Hepatocyte (in vitro differentiated cells): ENCODE results near the gene HOXC4. TPM values are rescaled to one million over a fixed set of nuclear protein-coding genes. Genes with fewer than 3 reads are reported as not detected.
A peak's percentile ranks its signal among the peaks of the same experiment; 100 is the strongest.

Source experiments
- DNase-seq: peaks from one replicate; pipeline ENCODE4 v3.0.0-alpha.2; 2016; ENCODE audit warnings: low spot score
- H2AFZ ChIP-seq: fragments of 200-600 bp; sonication (generic); 2 replicates; pipeline ENCODE4 v1.6.0; 2016; ENCODE audit warnings: antibody characterized with exemption, mild to moderate bottlenecking
- H3K27ac ChIP-seq: fragments of 200-600 bp; sonication (generic); 2 replicates; pipeline ENCODE4 v1.5.1; 2016; ENCODE audit warnings: mild to moderate bottlenecking
- H3K27me3 ChIP-seq: fragments of 200-600 bp; sonication (generic); 2 replicates; pipeline ENCODE4 v1.6.1; 2016
- H3K36me3 ChIP-seq: fragments of 200-600 bp; sonication (generic); replicated peaks from 2 replicates; pipeline ENCODE4 v1.5.1; 2016; ENCODE audit warnings: low read depth; ENCODE audit not compliant: insufficient read depth
- H3K4me1 ChIP-seq: fragments of 200-600 bp; sonication (generic); 2 replicates; pipeline ENCODE4 v1.5.1; 2016; ENCODE audit warnings: mild to moderate bottlenecking, moderate library complexity; ENCODE audit not compliant: insufficient read depth
- H3K4me2 ChIP-seq: fragments of 200-600 bp; sonication (generic); 2 replicates; pipeline ENCODE4 v1.6.0; 2016
- H3K4me3 ChIP-seq: fragments of 200-600 bp; sonication (generic); 2 replicates; pipeline ENCODE4 v1.5.1; 2016; ENCODE audit warnings: mild to moderate bottlenecking
- H3K79me2 ChIP-seq: fragments of 200-600 bp; sonication (generic); 2 replicates; pipeline ENCODE4 v1.6.0; 2017; ENCODE audit warnings: mild to moderate bottlenecking
- H3K9me2 ChIP-seq: fragments of 200-600 bp; sonication (generic); replicated peaks from 2 replicates; pipeline ENCODE4 v1.6.0; 2017; ENCODE audit warnings: mild to moderate bottlenecking; ENCODE audit not compliant: insufficient read depth
- H3K9me3 ChIP-seq: fragments of 200-600 bp; sonication (generic); 2 replicates; pipeline ENCODE4 v1.5.1; 2016; ENCODE audit warnings: low read depth, mild to moderate bottlenecking
- H4K20me1 ChIP-seq: fragments of 200-600 bp; sonication (generic); 2 replicates; pipeline ENCODE4 v1.6.0; 2016; ENCODE audit warnings: mild to moderate bottlenecking; ENCODE audit not compliant: insufficient read depth, poor library complexity, severe bottlenecking
- EZH2 ChIP-seq: fragments of 200-600 bp; sonication (generic); IDR thresholded peaks from 2 replicates; pipeline ENCODE4 v1.6.1; 2016; ENCODE audit warnings: antibody characterized with exemption, mild to moderate bottlenecking, borderline replicate concordance
- EZH2phosphoT487 ChIP-seq: fragments of 200-600 bp; sonication (generic); IDR thresholded peaks from one replicate; pipeline ENCODE4 v1.6.1; 2018; ENCODE audit warnings: antibody characterized with exemption, mild to moderate bottlenecking, low read depth, moderate library complexity; ENCODE audit not compliant: unreplicated experiment, severe bottlenecking
- WGBS: methylation state at CpG from one replicate; pipeline ENCODE4 v1.1.6; 2016; ENCODE audit warnings: low lambda C conversion rate; ENCODE audit errors: missing lambda C conversion rate; 5-methylcytosine and 5-hydroxymethylcytosine counted together
- polyA plus RNA-seq: library from polyadenylated mRNA; unstranded; fragments of >200 nt; fragmentation: Nextera tagmentation; extraction: Ambion mirVana; gene quantifications from 2 replicates; pipeline ENCODE4 v1.2.1, GENCODE V29; 2016
- total RNA-seq: library from RNA; depleted of rRNA; stranded (reverse); fragments of >200 nt; gene quantifications from 2 replicates; pipeline ENCODE4 v1.2.3, GENCODE V29; 2014
- TF ChIP-seq, protein P1 (sequence below): fragments of 200-600 bp; sonication (generic); IDR thresholded peaks from 2 replicates; pipeline ENCODE4 v1.5.1; 2016; ENCODE audit warnings: antibody characterized with exemption, mild to moderate bottlenecking; ENCODE audit not compliant: poor library complexity

HOXC4 gene
- total and polyA plus RNA-seq, 2 experiments from 2014 or later, result 2.1 to 4.4 TPM

- no peak overlapping the region for H3K27ac ChIP-seq
- H3K79me2 ChIP-seq, result peaks cover 4% of the 10 kb centered on the region
- H3K4me3 ChIP-seq, result no peak overlapping the region
- H3K9me3 ChIP-seq, result no peaks in the 10 kb centered on the region
- H3K4me1 ChIP-seq, result peaks cover 15% of the 10 kb centered on the region
- 46% methylated on average over 2 of the region's 2 CpGs for WGBS
- peaks cover 88% of the 10 kb centered on the region for H3K27me3 ChIP-seq
- H2AFZ ChIP-seq, result no peak overlapping the region
- H4K20me1 ChIP-seq, result no peaks in the 10 kb centered on the region
- TF ChIP-seq EZH2 (no peak), EZH2phosphoT487 (no peak)
- TF ChIP-seq, protein P1, sequence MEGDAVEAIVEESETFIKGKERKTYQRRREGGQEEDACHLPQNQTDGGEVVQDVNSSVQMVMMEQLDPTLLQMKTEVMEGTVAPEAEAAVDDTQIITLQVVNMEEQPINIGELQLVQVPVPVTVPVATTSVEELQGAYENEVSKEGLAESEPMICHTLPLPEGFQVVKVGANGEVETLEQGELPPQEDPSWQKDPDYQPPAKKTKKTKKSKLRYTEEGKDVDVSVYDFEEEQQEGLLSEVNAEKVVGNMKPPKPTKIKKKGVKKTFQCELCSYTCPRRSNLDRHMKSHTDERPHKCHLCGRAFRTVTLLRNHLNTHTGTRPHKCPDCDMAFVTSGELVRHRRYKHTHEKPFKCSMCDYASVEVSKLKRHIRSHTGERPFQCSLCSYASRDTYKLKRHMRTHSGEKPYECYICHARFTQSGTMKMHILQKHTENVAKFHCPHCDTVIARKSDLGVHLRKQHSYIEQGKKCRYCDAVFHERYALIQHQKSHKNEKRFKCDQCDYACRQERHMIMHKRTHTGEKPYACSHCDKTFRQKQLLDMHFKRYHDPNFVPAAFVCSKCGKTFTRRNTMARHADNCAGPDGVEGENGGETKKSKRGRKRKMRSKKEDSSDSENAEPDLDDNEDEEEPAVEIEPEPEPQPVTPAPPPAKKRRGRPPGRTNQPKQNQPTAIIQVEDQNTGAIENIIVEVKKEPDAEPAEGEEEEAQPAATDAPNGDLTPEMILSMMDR, result no peak
- no peaks in the 10 kb centered on the region for H3K36me3 ChIP-seq
- DNase-seq, result no peak
- peak overlapping the region; percentile 95 for H3K4me2 ChIP-seq
- no peaks in the 10 kb centered on the region for H3K9me2 ChIP-seq
These were observed 45.9 kb upstream of the HOXC4 start for GRCh38 chr12:54007538-54008259.

DNA sequence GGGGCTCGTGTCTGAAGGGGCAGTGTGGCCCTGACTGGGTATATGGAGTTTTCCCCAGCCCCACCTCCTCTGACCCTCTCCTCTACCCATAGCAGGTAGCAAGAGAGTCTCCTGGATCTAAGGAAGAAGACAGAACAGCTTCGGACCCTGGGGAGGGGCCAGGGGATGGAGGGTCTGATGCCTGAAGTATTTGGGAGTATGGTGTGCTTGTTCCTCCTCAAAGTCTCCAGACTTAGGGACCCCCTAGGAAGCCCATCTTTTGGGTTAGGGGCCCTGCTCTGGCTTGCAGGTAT is 45.4 kb upstream of the HOXC4 start:
- H3K9me2 ChIP-seq, result no peaks in the 10 kb centered on the region

GRCh38 chr12:54009171-54010052 is 44.2 kb upstream of the HOXC4 start:
- Histone ChIP-seq H3K4me1 (peaks cover 15% of the 10 kb centered on the region), H3K27me3 (peaks cover 88% of the 10 kb centered on the region), H2AFZ (no peak overlapping the region), H3K4me2 (peak overlapping the region; percentile 95), H3K9me2 (no peaks in the 10 kb centered on the region), H3K79me2 (peaks cover 4% of the 10 kb centered on the region), H3K4me3 (no peak overlapping the region), H4K20me1 (no peaks in the 10 kb centered on the region), H3K9me3 (no peaks in the 10 kb centered on the region), H3K36me3 (no peaks in the 10 kb centered on the region), H3K27ac (peak overlapping the region; percentile 81)
- DNase-seq, result peak; percentile 54
- peak; percentile 92 for TF ChIP-seq EZH2
- no peak for TF ChIP-seq EZH2phosphoT487
- WGBS, result 7% methylated on average over 39 of the region's 51 CpGs

More for the DNA sequence above, 45.4 kb upstream of the HOXC4 start:
- Histone ChIP-seq H3K4me3 (no peak overlapping the region), H2AFZ (no peak overlapping the region), H3K4me2 (peak overlapping the region; percentile 95), H3K36me3 (no peaks in the 10 kb centered on the region), H3K9me3 (no peaks in the 10 kb centered on the region), H4K20me1 (no peaks in the 10 kb centered on the region), H3K27me3 (peaks cover 88% of the 10 kb centered on the region), H3K4me1 (peaks cover 15% of the 10 kb centered on the region), H3K79me2 (peaks cover 4% of the 10 kb centered on the region), H3K27ac (no peak overlapping the region)
- WGBS, result 50% methylated on average over 2 of the region's 2 CpGs
- no peak for DNase-seq
- no peak for TF ChIP-seq EZH2phosphoT487
- no peak for TF ChIP-seq EZH2
- TF ChIP-seq, protein P1, result no peak
